Tibial artery (tissue), 4 donors: ENCODE data around the gene SMKR1.
"Not testable (repeated sequence)": the region's sequence is repeated elsewhere in the genome, so short reads cannot be mapped to it uniquely, and the experiment has no call there.

Source experiments
- DNase-seq, 2 donors: peaks; one replicate each; pipeline ENCODE4 v3.0.0-alpha.2; 2019
- H3K27ac ChIP-seq, 2 donors: fragments of 200-600 bp; sonication (generic) in 1 of 2; 1 replicate in 1 of 2; 2 replicates in 1 of 2; pipeline ENCODE4 v1.5.1; 2018 to 2019; ENCODE audit warnings: mild to moderate bottlenecking in 1 of 2
- H3K27me3 ChIP-seq, 2 donors: fragments of 200-600 bp; sonication (generic) in 1 of 2; one replicate each; pipeline versions ENCODE4 v1.5.1 to v1.6.0; 2016 to 2019
- H3K36me3 ChIP-seq, 3 donors: fragments of 200-600 bp; sonication (generic) in 2 of 3; one replicate each; pipeline ENCODE4 v1.5.1; 2016 to 2019; ENCODE audit warnings: mild to moderate bottlenecking in 2 of 3
- H3K4me1 ChIP-seq, 4 donors: fragments of 200-600 bp; sonication (generic) in 2 of 4; 1 replicate in 3 of 4; 2 replicates in 1 of 4; pipeline ENCODE4 v1.5.1; 2016 to 2019
- H3K4me3 ChIP-seq, 2 donors: fragments of 200-600 bp; sonication (generic) in 1 of 2; 1 replicate in 1 of 2; 2 replicates in 1 of 2; pipeline ENCODE4 v1.5.1; 2018 to 2019; ENCODE audit warnings: mild to moderate bottlenecking in 2 of 2
- H3K9me3 ChIP-seq, 3 donors: fragments of 200-600 bp; sonication (generic) in 1 of 3; one replicate each; pipeline ENCODE4 v1.5.1; 2016 to 2019
- CTCF ChIP-seq, 2 experiments: fragments of 200-600 bp in 1 of 2; fragments of 450-650 bp in 1 of 2; IDR thresholded peaks; one replicate each; pipeline ENCODE4 v1.5.1; 2017 to 2019; ENCODE audit warnings: antibody characterized with exemption in 2 of 2, mild to moderate bottlenecking in 1 of 2, moderate library complexity in 1 of 2
- intact Hi-C: fragments of 100-400 bp; cut with DNase I; formaldehyde crosslinking; loops from one replicate; pipeline ENCODE4 v1.15.0; 2023; ENCODE audit warnings: low total_unique reads

The SMKR1 gene

GRCh38 chr7:129522971-129523340 lies 20.6 kb downstream of the SMKR1 start:
- peaks cover 0 to 34% of the 10 kb centered on the region in 2 donors for H3K27me3 ChIP-seq
- intact Hi-C loops: no loop called here
- no peaks in the 10 kb centered on the region for H3K4me1 ChIP-seq
- H3K27ac ChIP-seq: no peak overlapping the region
- DNase-seq: no peak
- no peaks in the 10 kb centered on the region for H3K36me3 ChIP-seq
- TF ChIP-seq CTCF (IDR thresholded peaks at IDR 0.05): no peak
- H3K9me3 ChIP-seq: no peaks in the 10 kb centered on the region
- no peak overlapping the region for H3K4me3 ChIP-seq

- intact Hi-C loops: no loop called here
- H3K4me1 ChIP-seq: no peaks in the 10 kb centered on the region
Observed at GRCh38 chr7:129523924-129524323, 21.6 kb downstream of the SMKR1 start.

DNA sequence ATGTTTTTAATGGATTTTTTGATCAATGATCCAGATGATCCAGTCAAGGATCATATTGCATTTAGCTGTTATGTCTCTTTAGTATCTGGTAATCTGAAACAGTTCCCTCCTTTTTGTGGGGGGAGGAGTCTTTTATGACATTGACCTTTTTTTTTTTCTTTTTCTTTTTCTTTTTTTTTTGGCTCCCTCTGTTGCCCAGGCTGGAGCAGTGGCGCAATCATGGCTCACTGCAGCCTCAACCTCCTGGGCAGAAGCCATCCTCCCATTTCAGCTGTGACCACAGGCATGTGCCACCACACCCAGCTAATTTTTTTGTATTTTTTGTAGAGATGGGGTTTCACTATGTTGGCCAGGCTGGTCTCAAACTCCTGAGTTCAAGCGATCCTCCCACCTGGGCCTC lies 22.1 kb downstream of the SMKR1 start:
- peaks cover 0 to 34% of the 10 kb centered on the region in 2 donors for H3K27me3 ChIP-seq
- peak in 1 of 2 donors; percentile 58 for DNase-seq
- intact Hi-C loops, H3K4me1 ChIP-seq, H3K9me3 ChIP-seq, H3K27ac ChIP-seq, H3K4me3 ChIP-seq, H3K36me3 ChIP-seq: not testable (repeated sequence)

More at GRCh38 chr7:129523924-129524323, 21.6 kb downstream of the SMKR1 start:
- no peak for TF ChIP-seq CTCF (IDR thresholded peaks at IDR 0.05)
- no peak overlapping the region for H3K27ac ChIP-seq
- no peak overlapping the region for H3K4me3 ChIP-seq
- H3K36me3 ChIP-seq: no peaks in the 10 kb centered on the region
- DNase-seq: no peak
- H3K9me3 ChIP-seq: no peaks in the 10 kb centered on the region
- H3K27me3 ChIP-seq: peaks cover 0 to 34% of the 10 kb centered on the region in 2 donors

- Histone ChIP-seq H3K27ac (no peak overlapping the region), H3K4me1 (no peaks in the 10 kb centered on the region), H3K4me3 (no peak overlapping the region), H3K27me3 (peaks cover 0 to 34% of the 10 kb centered on the region in 2 donors), H3K36me3 (no peaks in the 10 kb centered on the region), H3K9me3 (no peaks in the 10 kb centered on the region)
- no peak for DNase-seq
- TF ChIP-seq CTCF (IDR thresholded peaks at IDR 0.05): no peak
- intact Hi-C loops: no loop called here
Observed at GRCh38 chr7:129525225-129525862, 23.0 kb downstream of the SMKR1 start.

GRCh38 chr7:129529643-129530042 lies 27.3 kb downstream of the SMKR1 start:
- Histone ChIP-seq H3K4me3 (no peak overlapping the region), H3K27me3 (peaks cover 0 to 14% of the 10 kb centered on the region in 2 donors), H3K9me3 (no peaks in the 10 kb centered on the region), H3K27ac (no peak overlapping the region), H3K4me1 (no peaks in the 10 kb centered on the region), H3K36me3 (no peaks in the 10 kb centered on the region)
- TF ChIP-seq CTCF (IDR thresholded peaks at IDR 0.05): no peak
- DNase-seq: no peak
- intact Hi-C loops: no loop called here

- H3K36me3 ChIP-seq: no peaks in the 10 kb centered on the region
- intact Hi-C loops: no loop called here
- no peak for DNase-seq
- H3K27ac ChIP-seq: no peak overlapping the region
- H3K4me1 ChIP-seq: no peaks in the 10 kb centered on the region
- H3K4me3 ChIP-seq: no peak overlapping the region
- H3K27me3 ChIP-seq: peaks cover 0 to 10% of the 10 kb centered on the region in 2 donors
- H3K9me3 ChIP-seq: no peaks in the 10 kb centered on the region
- no peak for TF ChIP-seq CTCF (IDR thresholded peaks at IDR 0.05)
Observed at GRCh38 chr7:129530795-129531391, 28.6 kb downstream of the SMKR1 start.
